HG02840 (cell line): ENCODE results near the gene DYRK1A.

Experiments used
- ATAC-seq: cut with Tn5 transposase; IDR thresholded peaks from one replicate; pipeline ENCODE4 v1.9.1; 2021; ENCODE audit warnings: mild to moderate bottlenecking, moderate library complexity, moderate number of reproducible peaks; ENCODE audit not compliant: unreplicated experiment, low FRiP score

DYRK1A gene

GRCh38 chr21:37472581-37472980 is 106.0 kb downstream of the DYRK1A start:
- no peak for ATAC-seq

- ATAC-seq, result no peak
Observed at GRCh38 chr21:37473491-37473890, 106.9 kb downstream of the DYRK1A start.

GRCh38 chr21:37474342-37474741 is 107.8 kb downstream of the DYRK1A start:
- ATAC-seq, result no peak

GRCh38 chr21:37475186-37475868 is 108.8 kb downstream of the DYRK1A start:
- no peak for ATAC-seq

GRCh38 chr21:37478794-37479193 is 112.2 kb downstream of the DYRK1A start:
- ATAC-seq, result no peak

GRCh38 chr21:37483776-37484175 is 117.2 kb downstream of the DYRK1A start:
- no peak for ATAC-seq

- no peak for ATAC-seq
Observed at GRCh38 chr21:37484535-37485474, 118.2 kb downstream of the DYRK1A start.

- ATAC-seq, result no peak
Observed at GRCh38 chr21:37489553-37489952, 123.0 kb downstream of the DYRK1A start.

- no peak for ATAC-seq
Observed at GRCh38 chr21:37490084-37490483, 123.5 kb downstream of the DYRK1A start.

- ATAC-seq, result no peak
Observed at GRCh38 chr21:37496972-37497371, 130.4 kb downstream of the DYRK1A start.

- no peak for ATAC-seq
Observed at GRCh38 chr21:37498664-37499063, 132.1 kb downstream of the DYRK1A start.

GRCh38 chr21:37502947-37503346 is 136.4 kb downstream of the DYRK1A start:
- no peak for ATAC-seq

- ATAC-seq, result no peak
Observed at GRCh38 chr21:37503848-37504467, 137.4 kb downstream of the DYRK1A start.

- no peak for ATAC-seq
Observed at GRCh38 chr21:37505963-37506362, 139.4 kb downstream of the DYRK1A start.

GRCh38 chr21:37507716-37508115 is 141.1 kb downstream of the DYRK1A start:
- ATAC-seq, result no peak

GRCh38 chr21:37508341-37508740 is 141.8 kb downstream of the DYRK1A start:
- no peak for ATAC-seq

- ATAC-seq, result no peak
Observed at GRCh38 chr21:37509802-37510393, 143.3 kb downstream of the DYRK1A start.

GRCh38 chr21:37511848-37512247 is 145.3 kb downstream of the DYRK1A start:
- no peak for ATAC-seq

- no peak for ATAC-seq
Observed at GRCh38 chr21:37513383-37513782, 146.8 kb downstream of the DYRK1A start.

GRCh38 chr21:37514038-37514667 is 147.6 kb downstream of the DYRK1A start:
- ATAC-seq, result no peak
